GM18498 (cell line): Measurements from ENCODE around the gene PLA2R1.

Experiments
- ATAC-seq: cut with Tn5 transposase; IDR thresholded peaks from one replicate; pipeline ENCODE4 v1.9.1; 2021; ENCODE audit warnings: mild to moderate bottlenecking, moderate library complexity; ENCODE audit not compliant: unreplicated experiment

PLA2R1 gene

DNA sequence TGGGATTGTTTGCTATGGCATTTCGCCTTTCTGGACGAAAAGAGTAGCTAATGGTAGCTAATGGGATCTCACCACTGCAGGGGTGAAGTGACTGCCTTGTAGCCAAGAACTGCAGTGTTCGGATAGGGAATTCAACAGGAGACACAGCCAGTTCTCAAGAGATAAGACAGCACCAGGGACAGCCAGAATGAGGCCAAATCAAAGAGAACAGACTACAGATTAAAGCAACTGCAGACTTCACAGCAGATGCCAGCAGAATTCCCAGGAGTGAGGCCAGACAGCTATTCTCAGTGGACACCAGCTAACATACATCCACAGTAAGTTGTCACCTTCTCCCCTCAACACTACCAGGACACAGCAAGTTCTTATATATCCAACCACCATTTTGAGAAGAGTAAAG, 124.0 kb downstream of the PLA2R1 start:
- no peak for ATAC-seq

- ATAC-seq: no peak
Measured at GRCh38 chr2:159936471-159936870, 125.9 kb downstream of the PLA2R1 start.

GRCh38 chr2:159933727-159934049, 128.7 kb downstream of the PLA2R1 start:
- ATAC-seq: peak; percentile 89

GRCh38 chr2:159933040-159933726, 129.2 kb downstream of the PLA2R1 start:
- no peak for ATAC-seq

DNA sequence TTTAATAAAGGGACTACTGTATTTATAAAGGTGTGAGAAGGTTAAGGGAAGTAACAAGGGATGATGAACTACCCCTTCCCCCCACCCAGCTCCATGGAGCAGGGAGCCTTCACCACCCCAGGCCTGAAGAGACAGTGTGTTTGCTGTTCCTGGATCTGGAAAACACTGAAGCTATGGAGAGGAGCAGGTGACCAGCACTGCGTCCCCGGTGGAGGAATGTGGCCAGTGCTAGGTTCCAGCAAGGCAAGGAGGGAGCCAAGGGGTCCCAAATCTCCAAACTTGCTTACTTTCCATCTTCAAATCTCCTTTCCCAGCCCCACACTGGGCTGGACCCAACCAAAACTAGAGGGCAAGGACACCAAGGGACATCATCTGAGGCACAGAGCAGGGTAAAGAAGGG, 135.7 kb downstream of the PLA2R1 start:
- no peak for ATAC-seq

DNA sequence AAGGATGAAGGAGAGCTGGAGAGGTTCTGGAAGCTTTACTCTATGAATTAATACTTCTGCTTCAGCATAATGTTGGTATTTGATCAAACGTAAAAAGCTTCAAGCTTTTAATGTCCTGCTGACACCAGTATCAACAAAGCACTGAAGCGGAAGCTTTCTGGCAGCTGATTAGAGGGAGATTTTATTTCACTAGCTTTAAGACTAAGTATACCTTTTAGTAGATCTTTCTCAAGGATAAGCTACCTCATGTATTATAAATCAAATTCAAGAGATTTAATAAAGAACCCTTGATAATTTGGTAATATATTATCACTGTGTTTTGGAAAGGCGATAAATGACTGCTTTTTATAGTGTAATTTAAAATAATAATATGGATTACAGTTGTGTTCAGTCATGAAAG, 136.4 kb downstream of the PLA2R1 start:
- no peak for ATAC-seq

GRCh38 chr2:159922563-159922962, 139.9 kb downstream of the PLA2R1 start:
- peak; percentile 54 for ATAC-seq

DNA sequence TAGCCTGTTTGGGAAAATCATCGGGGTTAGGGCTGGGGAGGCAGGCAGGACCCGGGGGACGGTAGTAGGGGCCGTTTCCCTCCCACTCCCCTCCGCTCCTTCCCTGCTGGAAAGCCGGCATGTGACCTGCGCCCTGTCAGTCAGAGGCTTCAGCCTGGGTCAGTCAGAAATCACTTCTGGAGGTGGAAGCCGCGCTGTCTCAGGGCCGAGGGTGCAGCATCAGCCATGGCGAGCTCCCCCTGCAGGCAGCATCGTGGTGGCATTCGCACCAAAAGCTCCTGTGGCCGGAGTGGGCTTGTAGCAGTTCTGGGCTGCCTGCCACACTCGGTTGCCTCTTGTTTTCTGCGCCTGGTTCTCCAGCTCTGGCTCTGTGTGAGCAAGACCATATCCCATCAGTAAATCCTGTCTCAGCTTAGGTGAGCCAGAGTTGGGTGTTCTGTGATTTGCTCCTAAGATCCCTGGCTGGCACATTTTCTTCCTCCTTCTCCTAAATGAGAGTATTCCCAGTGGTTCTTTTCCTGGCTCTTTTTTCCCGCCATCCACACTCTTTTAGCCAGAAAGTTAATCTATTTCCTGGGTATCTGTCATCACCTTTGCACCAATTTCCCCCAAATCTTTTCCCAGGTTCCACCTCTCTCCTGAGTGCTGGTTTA, 140.5 kb downstream of the PLA2R1 start:
- peak; percentile 97 for ATAC-seq

- no peak for ATAC-seq
Measured at GRCh38 chr2:159916511-159916910, 145.9 kb downstream of the PLA2R1 start.

GRCh38 chr2:159913900-159914299, 148.5 kb downstream of the PLA2R1 start:
- ATAC-seq: no peak

- no peak for ATAC-seq
Measured at GRCh38 chr2:159912580-159912979, 149.8 kb downstream of the PLA2R1 start.

DNA sequence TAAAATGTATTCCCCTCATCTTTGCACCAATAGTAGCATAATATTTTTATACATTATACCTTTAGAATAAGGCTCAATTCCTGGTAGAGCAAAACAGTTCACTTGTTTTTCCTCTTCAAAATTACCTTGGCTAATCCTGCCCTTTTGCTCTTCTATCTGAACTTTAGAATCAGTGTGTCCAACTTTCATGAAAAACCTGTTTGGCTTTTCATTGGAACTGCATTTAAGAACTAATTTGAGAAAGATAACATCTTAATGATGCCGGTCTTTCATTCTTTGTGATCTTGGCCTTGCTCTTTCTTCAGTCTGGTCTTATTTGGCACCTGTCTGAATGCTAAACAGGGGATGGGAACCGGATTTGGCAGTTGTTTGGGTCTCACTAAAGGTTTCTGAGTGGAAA, 151.5 kb downstream of the PLA2R1 start:
- no peak for ATAC-seq

GRCh38 chr2:159908623-159909022, 153.8 kb downstream of the PLA2R1 start:
- no peak for ATAC-seq

DNA sequence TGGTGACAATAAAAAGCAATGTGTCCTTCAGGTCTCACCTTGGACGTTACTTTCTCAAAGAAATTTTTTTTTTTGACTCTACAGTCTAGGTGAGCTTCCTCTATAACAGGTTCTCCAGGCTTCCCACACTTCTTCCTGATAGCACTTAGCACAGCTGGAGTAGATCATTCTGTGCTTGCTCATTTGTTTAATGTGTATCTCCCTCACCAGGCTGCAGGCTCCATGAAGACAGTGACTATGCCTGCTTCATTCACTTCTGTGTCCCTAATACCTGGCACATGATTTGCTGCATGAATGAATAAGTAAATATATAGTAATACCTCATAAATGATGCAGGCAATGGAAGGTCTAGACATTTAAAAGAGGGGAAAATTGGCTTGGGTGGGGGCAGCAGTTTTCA, 154.5 kb downstream of the PLA2R1 start:
- no peak for ATAC-seq

DNA sequence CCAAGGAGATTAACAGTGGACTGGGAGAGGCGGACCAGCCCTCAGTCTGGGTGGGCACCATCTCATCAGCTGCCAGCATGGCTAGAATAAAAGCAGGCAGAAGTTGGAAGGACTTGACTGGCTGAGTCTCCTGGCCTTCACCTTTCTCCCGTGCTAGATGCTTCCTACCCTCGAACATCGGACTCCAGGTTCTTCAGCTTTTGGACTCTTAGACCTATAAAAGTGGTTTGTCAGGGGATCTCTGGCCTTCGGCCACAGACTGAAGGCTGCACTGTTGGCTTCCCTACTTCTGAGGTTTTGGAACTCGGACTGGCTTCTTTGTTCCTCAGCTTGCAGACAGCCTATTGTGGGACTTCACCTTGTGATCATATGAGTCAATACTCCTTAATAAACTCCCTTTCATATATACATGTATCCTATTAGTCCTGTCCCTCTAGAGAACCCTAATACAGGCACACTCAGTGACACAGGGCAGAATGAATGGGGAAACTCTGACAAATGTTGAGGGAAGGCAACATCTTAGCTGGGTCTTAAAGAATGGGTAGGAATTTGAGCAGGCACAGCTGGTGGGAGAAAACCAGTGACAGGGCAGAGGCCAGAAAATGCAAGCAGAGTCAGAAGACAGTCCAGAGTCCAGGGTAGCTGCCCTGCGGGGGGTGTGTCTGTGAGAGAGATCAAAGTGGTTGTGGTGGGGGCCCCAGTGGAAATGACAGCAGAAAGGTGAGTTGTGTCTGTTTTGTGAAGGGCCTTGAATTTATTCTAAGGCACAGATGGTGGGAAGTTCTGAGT, 156.3 kb downstream of the PLA2R1 start:
- no peak for ATAC-seq

DNA sequence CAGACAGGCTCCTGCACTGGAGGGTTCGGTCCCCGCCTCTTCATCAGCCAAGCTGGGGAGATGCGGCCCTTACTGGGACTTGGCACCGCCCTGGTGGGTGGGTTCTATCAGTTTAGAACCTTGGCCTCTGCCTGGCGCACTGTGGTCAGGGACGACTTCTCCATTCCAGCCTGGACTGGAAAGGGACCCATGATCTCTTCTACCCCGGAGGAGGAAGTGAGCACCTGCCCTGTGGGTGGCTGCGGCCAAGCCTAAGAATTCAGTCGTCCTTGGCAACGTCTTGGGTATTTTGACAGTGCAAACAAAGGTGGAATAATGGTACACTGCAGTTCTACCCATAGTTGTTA, 157.5 kb downstream of the PLA2R1 start:
- peak; percentile 56 for ATAC-seq

DNA sequence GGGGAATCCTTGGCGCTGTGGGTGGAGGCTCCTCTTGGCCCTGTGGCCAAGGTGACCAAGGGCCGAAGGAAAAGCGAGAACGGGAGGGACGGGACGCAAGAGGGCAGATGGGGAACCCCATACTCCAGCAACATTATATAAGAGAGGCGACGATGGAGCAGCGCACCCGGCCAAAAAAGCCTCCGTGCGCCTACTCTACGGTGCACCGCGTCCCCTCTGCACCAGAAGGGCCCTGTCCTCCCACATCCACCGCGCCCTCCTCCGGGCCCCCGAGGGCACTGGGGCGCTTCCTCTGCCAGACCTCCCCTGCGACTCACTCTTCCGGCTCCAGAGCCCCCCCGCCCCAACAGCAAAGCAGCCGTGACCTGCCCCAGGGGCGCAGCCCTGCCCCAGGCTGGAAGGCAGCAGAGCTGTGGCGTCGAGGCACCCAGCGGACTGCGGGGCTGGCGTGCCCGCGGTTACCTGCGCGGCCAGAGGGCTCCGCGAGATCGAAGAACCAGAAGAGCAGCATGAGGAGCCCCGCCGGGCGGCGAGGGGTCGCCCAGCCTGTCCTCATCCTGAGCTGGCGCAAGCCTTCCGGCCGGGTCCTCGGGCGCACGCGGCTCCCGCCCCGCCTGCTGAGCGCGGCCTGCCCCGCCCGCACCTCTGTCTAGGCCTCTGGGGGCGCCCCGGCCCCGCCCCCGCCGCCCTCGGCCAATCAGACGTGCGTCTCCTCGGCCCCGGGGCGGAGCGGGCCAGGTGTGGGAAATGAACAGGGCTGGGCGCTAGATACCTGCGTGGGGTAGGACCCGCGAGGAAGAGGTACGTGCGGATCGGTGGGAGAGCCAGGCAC, 158.1 kb downstream of the PLA2R1 start, which contains the start of gene LY75:
Gene LY75 (minus strand): TSS at position 630 of the 832 bp plus-strand sequence.
- ATAC-seq: peak; percentile 89

- peak; percentile 43 for ATAC-seq
Measured at GRCh38 chr2:159903443-159904126, 158.8 kb downstream of the PLA2R1 start.

GRCh38 chr2:159902722-159903121, 159.7 kb downstream of the PLA2R1 start:
- no peak for ATAC-seq

DNA sequence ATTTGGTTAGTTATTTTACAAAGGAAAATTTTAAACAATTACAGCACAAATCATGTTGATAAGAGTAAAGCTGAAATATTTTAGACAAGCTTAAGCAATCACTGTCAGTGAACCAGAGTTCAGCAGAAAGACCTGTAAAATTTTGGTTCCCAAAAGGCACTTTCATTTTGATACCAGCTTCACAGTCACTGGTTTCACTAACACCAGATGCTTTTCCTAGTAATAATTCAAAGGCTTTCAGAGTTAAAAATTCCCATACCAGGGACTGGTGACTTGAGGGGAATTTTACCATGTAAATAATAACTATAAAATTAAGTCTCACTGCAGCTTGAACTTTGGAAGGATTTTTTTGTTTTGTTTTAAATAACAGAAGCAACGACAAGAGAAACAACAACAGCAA, 162.1 kb downstream of the PLA2R1 start:
- no peak for ATAC-seq

GRCh38 chr2:159898441-159898840, 164.0 kb downstream of the PLA2R1 start:
- ATAC-seq: no peak
